Measurements from ENCODE around the gene RPS6KA4. TPM values are rescaled to one million over a fixed set of nuclear protein-coding genes. Genes with fewer than 3 reads are reported as not detected.

The RPS6KA4 gene
- total RNA-seq, 1 donor from 2014 or later: 35.9 TPM

DNA sequence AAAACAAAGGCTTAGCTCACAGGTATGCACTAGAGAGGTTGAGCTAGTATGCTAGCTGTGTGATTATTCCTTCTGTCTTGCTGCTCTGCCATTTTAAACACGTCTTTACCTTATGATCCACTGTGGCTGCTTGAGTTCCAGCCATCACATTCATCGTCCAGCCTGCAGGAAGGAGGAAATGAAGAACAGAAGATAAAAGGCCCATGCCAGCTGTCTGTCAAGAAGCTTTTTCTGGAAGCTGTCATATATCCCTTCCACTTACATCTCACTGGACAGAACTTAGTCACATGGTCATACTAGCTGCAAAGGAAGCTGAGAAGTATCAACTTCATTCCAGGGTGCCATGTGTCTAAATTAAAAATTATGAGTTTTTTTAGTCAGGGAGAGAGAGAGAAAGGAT lies 31.6 kb upstream of the RPS6KA4 start:
- no peaks in the 10 kb centered on the region for H3K9me3 Mint-ChIP-seq (ENCODE audit: unreplicated experiment)
- DNase-seq (ENCODE audit: extremely low spot score, unreplicated experiment): no peak
- TF ChIP-seq CTCF (IDR thresholded peaks at IDR 0.05): no peak
- H3K36me3 Mint-ChIP-seq (ENCODE audit: unreplicated experiment): no peaks in the 10 kb centered on the region
- H3K4me1 Mint-ChIP-seq (ENCODE audit: unreplicated experiment): peaks cover 5% of the 10 kb centered on the region
- no peak overlapping the region for H3K4me3 Mint-ChIP-seq (ENCODE audit: unreplicated experiment)
- peaks cover 6% of the 10 kb centered on the region for H3K27me3 Mint-ChIP-seq (ENCODE audit: unreplicated experiment)
- no peak overlapping the region for H3K27ac Mint-ChIP-seq (ENCODE audit: unreplicated experiment)

- no peak for DNase-seq (ENCODE audit: extremely low spot score, unreplicated experiment)
- H3K36me3 Mint-ChIP-seq (ENCODE audit: unreplicated experiment): no peaks in the 10 kb centered on the region
- TF ChIP-seq CTCF (IDR thresholded peaks at IDR 0.05): no peak
- no peak overlapping the region for H3K27ac Mint-ChIP-seq (ENCODE audit: unreplicated experiment)
- no peaks in the 10 kb centered on the region for H3K9me3 Mint-ChIP-seq (ENCODE audit: unreplicated experiment)
- peaks cover 6% of the 10 kb centered on the region for H3K27me3 Mint-ChIP-seq (ENCODE audit: unreplicated experiment)
- no peak overlapping the region for H3K4me3 Mint-ChIP-seq (ENCODE audit: unreplicated experiment)
- H3K4me1 Mint-ChIP-seq (ENCODE audit: unreplicated experiment): peaks cover 5% of the 10 kb centered on the region
Measured at GRCh38 chr11:64327993-64328392, 31.0 kb upstream of the RPS6KA4 start.

- no peak overlapping the region for H3K27ac Mint-ChIP-seq (ENCODE audit: unreplicated experiment)
- no peak for DNase-seq (ENCODE audit: extremely low spot score, unreplicated experiment)
- no peaks in the 10 kb centered on the region for H3K36me3 Mint-ChIP-seq (ENCODE audit: unreplicated experiment)
- peaks cover 6% of the 10 kb centered on the region for H3K27me3 Mint-ChIP-seq (ENCODE audit: unreplicated experiment)
- H3K4me3 Mint-ChIP-seq (ENCODE audit: unreplicated experiment): no peak overlapping the region
- peaks cover 10% of the 10 kb centered on the region for H3K4me1 Mint-ChIP-seq (ENCODE audit: unreplicated experiment)
- TF ChIP-seq CTCF (IDR thresholded peaks at IDR 0.05): no peak
- no peaks in the 10 kb centered on the region for H3K9me3 Mint-ChIP-seq (ENCODE audit: unreplicated experiment)
Measured at GRCh38 chr11:64330888-64331287, 28.1 kb upstream of the RPS6KA4 start.

DNA sequence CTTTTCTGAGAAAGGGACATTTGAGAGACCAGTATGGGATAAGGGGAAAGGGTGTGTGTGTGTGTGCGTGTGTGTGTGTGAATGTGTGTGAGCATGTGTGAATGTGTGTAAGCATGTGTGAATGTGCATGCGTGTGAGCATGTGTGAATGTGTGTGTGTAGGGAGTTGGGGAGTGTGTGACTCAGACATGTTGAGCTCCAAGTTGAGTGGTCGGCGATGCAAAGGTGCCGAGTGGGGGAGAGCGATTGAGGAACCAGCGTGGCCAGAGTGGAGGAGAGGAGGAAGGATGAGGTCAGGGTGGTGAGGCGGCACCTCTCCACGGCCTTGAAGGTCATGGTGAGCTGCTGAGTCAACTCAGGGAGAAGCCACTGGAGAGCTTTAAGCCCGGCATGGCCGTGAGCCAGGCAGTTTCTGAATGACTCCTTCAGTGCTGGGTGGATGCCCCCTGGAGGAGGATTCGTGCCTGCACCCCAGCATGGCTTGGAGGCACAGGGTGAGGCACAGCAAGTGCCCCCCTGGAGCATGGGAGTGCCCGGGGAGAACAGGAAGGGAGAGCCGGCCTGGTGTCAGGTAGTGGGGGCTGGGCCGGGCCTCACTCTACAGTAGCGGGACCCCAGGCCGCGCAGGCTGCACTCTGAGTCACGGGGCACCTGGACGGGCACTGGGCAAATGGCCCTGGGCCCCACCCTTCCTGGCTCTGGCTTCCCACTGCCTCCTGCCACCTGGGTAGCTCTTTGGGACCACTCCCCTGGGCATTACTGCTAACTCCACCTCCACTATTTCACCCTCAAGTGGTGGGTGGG lies 27.2 kb upstream of the RPS6KA4 start:
- H3K27ac Mint-ChIP-seq (ENCODE audit: unreplicated experiment): no peak overlapping the region
- no peaks in the 10 kb centered on the region for H3K9me3 Mint-ChIP-seq (ENCODE audit: unreplicated experiment)
- no peak for DNase-seq (ENCODE audit: extremely low spot score, unreplicated experiment)
- TF ChIP-seq CTCF (IDR thresholded peaks at IDR 0.05): peak; percentile 48
- peaks cover 6% of the 10 kb centered on the region for H3K27me3 Mint-ChIP-seq (ENCODE audit: unreplicated experiment)
- no peak overlapping the region for H3K4me3 Mint-ChIP-seq (ENCODE audit: unreplicated experiment)
- peaks cover 10% of the 10 kb centered on the region for H3K4me1 Mint-ChIP-seq (ENCODE audit: unreplicated experiment)
- H3K36me3 Mint-ChIP-seq (ENCODE audit: unreplicated experiment): no peaks in the 10 kb centered on the region

GRCh38 chr11:64333556-64333955 lies 25.4 kb upstream of the RPS6KA4 start:
- Mint-ChIP-seq H3K27me3 (ENCODE audit: unreplicated experiment) (peaks cover 4% of the 10 kb centered on the region), H3K36me3 (ENCODE audit: unreplicated experiment) (no peaks in the 10 kb centered on the region), H3K4me3 (ENCODE audit: unreplicated experiment) (no peak overlapping the region), H3K27ac (ENCODE audit: unreplicated experiment) (no peak overlapping the region), H3K9me3 (ENCODE audit: unreplicated experiment) (no peaks in the 10 kb centered on the region), H3K4me1 (ENCODE audit: unreplicated experiment) (peaks cover 10% of the 10 kb centered on the region)
- no peak for DNase-seq (ENCODE audit: extremely low spot score, unreplicated experiment)
- TF ChIP-seq CTCF (IDR thresholded peaks at IDR 0.05): no peak

Data from osteocyte (in vitro differentiated cells).